ENCODE measurements around the gene PPP1CC.
A peak's percentile ranks its signal among the peaks of the same experiment; 100 is the strongest.

The PPP1CC gene

GRCh38 chr12:110677982-110678381 lies 64.7 kb downstream of the PPP1CC start:
- no peak for DNase-seq
- Histone ChIP-seq H3K36me3 (ENCODE audit: control insufficient read depth, insufficient read depth, low read length) (no peaks in the 10 kb centered on the region), H3K27ac (ENCODE audit: insufficient read depth, low read length, poor library complexity, severe bottlenecking) (peak overlapping the region; percentile 14), H3K9me3 (ENCODE audit: control insufficient read depth, low read length) (no peaks in the 10 kb centered on the region), H3K4me3 (ENCODE audit: insufficient read depth, low read depth, low read length, poor library complexity, severe bottlenecking) (no peak overlapping the region), H3K4me1 (ENCODE audit: control insufficient read depth, insufficient read depth, low read length, poor library complexity, severe bottlenecking) (peaks cover 9% of the 10 kb centered on the region), H3K27me3 (replicated peaks; ENCODE audit: control insufficient read depth, insufficient read depth, low read length, poor library complexity, severe bottlenecking) (no peaks in the 10 kb centered on the region)

DNA sequence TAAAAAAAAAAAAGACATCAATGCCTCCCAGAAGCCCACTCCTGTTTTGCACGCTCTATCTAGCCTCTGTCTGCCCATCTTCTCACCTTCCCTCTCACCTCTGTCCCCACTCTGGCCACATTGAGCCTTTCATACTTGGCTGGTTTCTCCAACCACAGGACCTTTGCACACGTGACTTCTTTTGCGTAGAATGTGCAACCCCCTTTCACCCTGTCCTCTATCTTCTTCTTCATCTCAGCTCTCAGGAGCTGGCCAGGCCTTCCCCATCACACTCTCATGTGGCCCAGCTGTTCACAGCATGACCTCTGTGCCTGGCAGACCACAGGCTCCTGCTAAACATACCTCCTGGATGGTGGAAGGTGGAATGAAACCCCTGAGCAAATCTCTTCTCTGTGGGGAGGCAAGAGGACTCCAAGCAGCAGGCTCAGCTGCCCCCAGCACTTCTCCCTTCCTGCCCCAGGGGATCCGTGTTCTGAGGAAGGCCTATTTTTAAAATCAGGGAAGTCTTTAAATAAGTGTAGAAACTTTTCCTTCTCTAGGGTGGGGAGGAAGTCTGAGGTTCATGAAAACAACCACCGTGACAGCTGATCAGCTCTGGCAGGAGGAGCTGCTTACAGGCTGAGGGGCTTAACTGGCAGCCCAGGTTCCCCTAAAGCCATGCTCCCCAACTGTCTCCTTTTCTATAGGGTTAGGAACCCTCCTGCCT lies 65.3 kb downstream of the PPP1CC start:
- H3K4me3 ChIP-seq (ENCODE audit: insufficient read depth, low read depth, low read length, poor library complexity, severe bottlenecking), result no peak overlapping the region
- H3K36me3 ChIP-seq (ENCODE audit: control insufficient read depth, insufficient read depth, low read length), result no peaks in the 10 kb centered on the region
- peaks cover 9% of the 10 kb centered on the region for H3K4me1 ChIP-seq (ENCODE audit: control insufficient read depth, insufficient read depth, low read length, poor library complexity, severe bottlenecking)
- H3K9me3 ChIP-seq (ENCODE audit: control insufficient read depth, low read length), result no peaks in the 10 kb centered on the region
- no peaks in the 10 kb centered on the region for H3K27me3 ChIP-seq (replicated peaks; ENCODE audit: control insufficient read depth, insufficient read depth, low read length, poor library complexity, severe bottlenecking)
- DNase-seq, result no peak
- peak overlapping the region; percentile 14 for H3K27ac ChIP-seq (ENCODE audit: insufficient read depth, low read length, poor library complexity, severe bottlenecking)

DNA sequence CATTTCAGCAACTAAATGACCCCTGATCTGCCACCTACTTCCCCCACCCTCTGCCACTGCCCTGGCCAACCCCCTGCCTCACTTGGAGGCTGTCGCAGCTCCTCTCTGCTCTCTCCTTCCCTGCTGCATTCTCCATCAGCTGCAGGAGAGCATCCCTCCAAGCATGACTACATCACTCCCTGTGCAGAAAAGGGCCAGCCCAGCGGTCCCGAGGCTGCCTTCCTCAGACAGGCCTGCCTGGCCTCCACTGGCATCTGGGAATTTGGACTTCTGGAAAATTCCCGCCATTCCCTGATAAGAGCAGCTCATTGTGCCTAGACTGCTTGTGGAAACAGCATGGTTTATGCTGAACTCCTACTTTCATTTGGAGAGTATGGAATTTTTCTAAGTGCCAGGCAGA lies 66.5 kb downstream of the PPP1CC start:
- Histone ChIP-seq H3K27me3 (replicated peaks; ENCODE audit: control insufficient read depth, insufficient read depth, low read length, poor library complexity, severe bottlenecking) (no peaks in the 10 kb centered on the region), H3K4me1 (ENCODE audit: control insufficient read depth, insufficient read depth, low read length, poor library complexity, severe bottlenecking) (peaks cover 9% of the 10 kb centered on the region), H3K27ac (ENCODE audit: insufficient read depth, low read length, poor library complexity, severe bottlenecking) (no peak overlapping the region), H3K9me3 (ENCODE audit: control insufficient read depth, low read length) (no peaks in the 10 kb centered on the region), H3K36me3 (ENCODE audit: control insufficient read depth, insufficient read depth, low read length) (no peaks in the 10 kb centered on the region), H3K4me3 (ENCODE audit: insufficient read depth, low read depth, low read length, poor library complexity, severe bottlenecking) (no peak overlapping the region)
- no peak for DNase-seq

- no peak overlapping the region for H3K27ac ChIP-seq (ENCODE audit: insufficient read depth, low read length, poor library complexity, severe bottlenecking)
- DNase-seq, result peak in 1 of 3 donors; percentile 5
Observed at GRCh38 chr12:110670161-110670701, 72.5 kb downstream of the PPP1CC start.

More at GRCh38 chr12:110670161-110670701, 72.5 kb downstream of the PPP1CC start:
- H3K4me3 ChIP-seq (ENCODE audit: insufficient read depth, low read depth, low read length, poor library complexity, severe bottlenecking), result no peak overlapping the region
- H3K9me3 ChIP-seq (ENCODE audit: control insufficient read depth, low read length), result peaks cover under 1% of the 10 kb centered on the region
- H3K27me3 ChIP-seq (replicated peaks; ENCODE audit: control insufficient read depth, insufficient read depth, low read length, poor library complexity, severe bottlenecking), result no peaks in the 10 kb centered on the region
- H3K4me1 ChIP-seq (ENCODE audit: control insufficient read depth, insufficient read depth, low read length, poor library complexity, severe bottlenecking), result peaks cover 12% of the 10 kb centered on the region
- H3K36me3 ChIP-seq (ENCODE audit: control insufficient read depth, insufficient read depth, low read length), result no peaks in the 10 kb centered on the region

Measured in effector memory CD4-positive, alpha-beta T cell (primary cell).